IPS DF 6.9 (cell line): ENCODE data around the gene BBS5.
"Not testable (repeated sequence)": the region's sequence is repeated elsewhere in the genome, so short reads cannot be mapped to it uniquely, and the experiment has no call there.

Experiments used
- DNase-seq: peaks from one replicate; pipeline ENCODE4 v3.0.0-alpha.2; 2013; ENCODE audit warnings: low read depth, low spot score
- H3K27ac ChIP-seq: one replicate; pipeline ENCODE4 v1.5.1; 2013; ENCODE audit warnings: low read length, control low read depth
- H3K27me3 ChIP-seq: 2 replicates; pipeline ENCODE4 v1.6.1; 2013; ENCODE audit warnings: mild to moderate bottlenecking, low read length; ENCODE audit not compliant: control insufficient read depth, insufficient read depth
- H3K36me3 ChIP-seq: 2 replicates; pipeline ENCODE4 v1.6.1; 2013; ENCODE audit warnings: low read length; ENCODE audit not compliant: control insufficient read depth, insufficient read depth
- H3K4me1 ChIP-seq: 2 replicates; pipeline ENCODE4 v1.6.1; 2013; ENCODE audit warnings: low read length; ENCODE audit not compliant: control insufficient read depth, insufficient read depth
- H3K4me3 ChIP-seq: 2 replicates; pipeline ENCODE4 v1.5.1; 2013; ENCODE audit warnings: mild to moderate bottlenecking, low read length
- H3K9me3 ChIP-seq: 2 replicates; pipeline ENCODE4 v1.6.1; 2013; ENCODE audit warnings: low read length, inconsistent platforms; ENCODE audit not compliant: control insufficient read depth, insufficient read depth
- WGBS: extraction: QIAGEN DNeasy Blood & Tissue Kit; methylation state at CpG from one replicate; pipeline ENCODE4 v1.1.7; 2013; ENCODE audit warnings: mixed read lengths, missing lambda C conversion rate; ENCODE audit not compliant: insufficient read length, insufficient coverage; 5-methylcytosine and 5-hydroxymethylcytosine counted together

Gene BBS5

DNA sequence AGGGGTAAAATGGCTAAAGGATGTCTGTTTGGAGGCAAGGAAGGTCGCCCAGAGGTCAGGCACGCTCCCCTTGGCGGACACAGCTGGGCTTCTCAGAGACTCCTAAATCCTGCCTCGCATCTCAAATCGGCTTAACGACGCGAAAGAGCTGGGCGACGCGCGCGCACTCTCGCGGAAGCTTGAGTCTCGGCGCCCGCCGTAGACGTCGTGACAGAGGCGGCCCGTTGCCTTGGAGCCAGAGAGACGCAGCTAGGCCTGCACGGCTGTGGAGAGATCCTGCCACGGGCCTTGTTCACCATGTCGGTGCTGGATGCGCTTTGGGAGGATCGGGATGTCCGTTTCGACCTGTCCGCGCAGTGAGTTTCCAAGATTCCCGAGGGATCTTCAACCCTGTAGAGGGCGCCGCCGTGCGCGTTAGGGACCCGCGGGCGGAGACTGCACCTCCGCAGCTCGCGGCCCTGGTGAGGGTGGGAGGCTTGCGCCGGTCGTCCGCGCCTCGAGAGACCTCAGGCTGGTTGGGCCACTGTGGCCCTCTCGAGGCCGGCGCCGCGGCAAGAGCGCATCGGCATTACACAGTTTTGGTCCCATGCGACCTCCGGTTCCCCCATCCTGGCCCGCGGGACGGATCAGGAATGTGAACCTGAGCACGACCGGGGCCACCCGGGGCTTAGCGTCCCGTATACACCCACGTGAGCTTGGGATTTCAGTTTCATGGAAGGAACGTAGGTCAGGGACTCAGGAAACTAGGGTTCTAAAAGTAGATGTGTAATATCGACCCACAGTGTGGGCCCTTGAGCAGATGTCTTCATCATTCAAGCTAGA, at the start of gene BBS5:
BBS5 (plus strand) TSS at position 238 of the 822 bp plus-strand sequence; CDS start at position 298, 60 bp downstream.
- DNase-seq: peak; percentile 20
- no peaks in the 10 kb centered on the region for H3K36me3 ChIP-seq
- no peak within 1 kb of the TSS for H3K27ac ChIP-seq
- H3K27me3 ChIP-seq: peaks cover 16% of the 10 kb centered on the region
- no peaks in the 10 kb centered on the region for H3K9me3 ChIP-seq
- H3K4me3 ChIP-seq: peak within 1 kb of the TSS; percentile 60
- H3K4me1 ChIP-seq: no peaks in the 10 kb centered on the region
- WGBS: no CpG with 5 or more reads among the region's 71 CpGs

- H3K27ac ChIP-seq, H3K36me3 ChIP-seq, H3K4me3 ChIP-seq, DNase-seq, H3K9me3 ChIP-seq, H3K4me1 ChIP-seq, H3K27me3 ChIP-seq: not testable (repeated sequence)
Measured at GRCh38 chr2:169431772-169432171, 47.5 kb upstream of the BBS5 start.

GRCh38 chr2:169434236-169434635, 45.1 kb upstream of the BBS5 start:
- not testable (repeated sequence) for H3K36me3 ChIP-seq, H3K27me3 ChIP-seq, H3K4me1 ChIP-seq, H3K4me3 ChIP-seq, H3K9me3 ChIP-seq, H3K27ac ChIP-seq, DNase-seq
- WGBS: no CpG with 5 or more reads among the region's 1 CpG

- no peaks in the 10 kb centered on the region for H3K4me1 ChIP-seq
- no peaks in the 10 kb centered on the region for H3K27me3 ChIP-seq
- WGBS: no CpG with 5 or more reads among the region's 3 CpGs
- no peak for DNase-seq
- H3K27ac ChIP-seq: no peak overlapping the region
- H3K36me3 ChIP-seq: no peaks in the 10 kb centered on the region
- H3K4me3 ChIP-seq: no peak overlapping the region
- H3K9me3 ChIP-seq: no peaks in the 10 kb centered on the region
Measured at GRCh38 chr2:169438466-169439072, 40.7 kb upstream of the BBS5 start.

GRCh38 chr2:169439900-169440299, 39.4 kb upstream of the BBS5 start:
- Histone ChIP-seq H3K4me3 (no peak overlapping the region), H3K36me3 (no peaks in the 10 kb centered on the region), H3K27ac (no peak overlapping the region), H3K27me3 (no peaks in the 10 kb centered on the region), H3K9me3 (no peaks in the 10 kb centered on the region), H3K4me1 (no peaks in the 10 kb centered on the region)
- WGBS: no CpG with 5 or more reads among the region's 3 CpGs
- no peak for DNase-seq

- no peak overlapping the region for H3K4me3 ChIP-seq
- no peaks in the 10 kb centered on the region for H3K36me3 ChIP-seq
- H3K4me1 ChIP-seq: no peaks in the 10 kb centered on the region
- no peak overlapping the region for H3K27ac ChIP-seq
- no peaks in the 10 kb centered on the region for H3K27me3 ChIP-seq
- H3K9me3 ChIP-seq: no peaks in the 10 kb centered on the region
- DNase-seq: no peak
Measured at GRCh38 chr2:169446452-169446851, 32.8 kb upstream of the BBS5 start.

DNA sequence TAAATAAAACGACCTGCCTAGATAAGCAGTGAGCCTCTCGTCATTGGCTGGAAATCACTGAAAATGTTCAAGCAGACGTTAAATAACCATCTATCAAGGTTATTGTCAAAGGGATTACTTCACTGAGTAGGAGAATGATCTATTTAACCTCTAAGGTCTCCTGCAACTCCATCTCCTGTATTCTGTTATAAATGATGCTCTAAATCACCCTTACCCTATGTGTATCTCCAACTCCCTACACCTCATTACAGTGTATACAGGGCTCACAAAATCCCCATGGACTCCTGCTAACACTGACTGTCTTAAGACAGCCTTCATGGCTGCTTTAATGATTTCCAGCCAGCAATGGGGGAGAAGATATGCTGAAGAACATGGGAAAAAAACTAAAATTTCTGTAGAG, 31.0 kb upstream of the BBS5 start:
- no peak for DNase-seq
- H3K4me1 ChIP-seq: no peaks in the 10 kb centered on the region
- H3K27ac ChIP-seq: no peak overlapping the region
- H3K4me3 ChIP-seq: no peak overlapping the region
- WGBS: no CpG with 5 or more reads among the region's 3 CpGs
- no peaks in the 10 kb centered on the region for H3K36me3 ChIP-seq
- no peaks in the 10 kb centered on the region; the same call in 1 of the 2 replicates for H3K9me3 ChIP-seq
- no peaks in the 10 kb centered on the region for H3K27me3 ChIP-seq

DNA sequence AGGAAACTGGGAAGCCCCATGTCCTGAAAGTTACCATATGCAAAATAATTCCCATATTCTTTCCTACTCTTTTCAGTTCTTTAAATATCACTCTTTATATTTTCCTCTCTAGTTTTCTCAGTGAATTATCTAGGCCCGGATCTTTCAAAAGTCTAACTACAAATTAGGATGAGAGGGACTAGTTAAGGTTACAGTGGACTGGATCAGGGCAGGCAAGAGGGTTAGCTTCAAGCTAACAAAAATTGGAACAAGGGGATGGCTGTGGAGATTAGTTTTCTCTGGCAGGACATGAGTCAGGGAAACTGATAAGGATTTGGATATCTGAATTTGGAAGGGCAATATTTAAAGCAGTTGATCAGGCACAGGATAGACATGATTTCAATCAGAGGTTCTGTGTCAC, 30.4 kb upstream of the BBS5 start:
- no peak for DNase-seq
- no peaks in the 10 kb centered on the region for H3K36me3 ChIP-seq
- no peaks in the 10 kb centered on the region for H3K27me3 ChIP-seq
- H3K4me1 ChIP-seq: no peaks in the 10 kb centered on the region
- H3K9me3 ChIP-seq: no peaks in the 10 kb centered on the region; the same call in 1 of the 2 replicates
- no peak overlapping the region for H3K27ac ChIP-seq
- H3K4me3 ChIP-seq: no peak overlapping the region
- WGBS: no CpG with 5 or more reads among the region's 1 CpG

GRCh38 chr2:169452080-169452479, 27.2 kb upstream of the BBS5 start:
- H3K9me3 ChIP-seq: no peaks in the 10 kb centered on the region; the same call in 1 of the 2 replicates
- H3K27me3 ChIP-seq: no peaks in the 10 kb centered on the region
- H3K36me3 ChIP-seq: no peaks in the 10 kb centered on the region
- H3K4me3 ChIP-seq: no peak overlapping the region
- H3K4me1 ChIP-seq: no peaks in the 10 kb centered on the region
- peak; percentile 16 for DNase-seq
- H3K27ac ChIP-seq: no peak overlapping the region

GRCh38 chr2:169453044-169453443, 26.2 kb upstream of the BBS5 start:
- not testable (repeated sequence) for H3K4me1 ChIP-seq, H3K36me3 ChIP-seq, DNase-seq, H3K27ac ChIP-seq, H3K4me3 ChIP-seq, H3K27me3 ChIP-seq, H3K9me3 ChIP-seq
- no CpG with 5 or more reads among the region's 9 CpGs for WGBS

- no peak overlapping the region for H3K27ac ChIP-seq
- no peak for DNase-seq
- no peaks in the 10 kb centered on the region for H3K36me3 ChIP-seq
- WGBS: no CpG with 5 or more reads among the region's 1 CpG
- H3K4me3 ChIP-seq: no peak overlapping the region
- H3K4me1 ChIP-seq: no peaks in the 10 kb centered on the region
- H3K27me3 ChIP-seq: no peaks in the 10 kb centered on the region
- no peaks in the 10 kb centered on the region for H3K9me3 ChIP-seq
Measured at GRCh38 chr2:169461143-169461542, 18.2 kb upstream of the BBS5 start.
